Muscle layer of duodenum (tissue), 2 donors: ENCODE measurements around the gene CELF4.

Experiments
- H3K27ac ChIP-seq: one replicate; pipeline ENCODE4 v1.7.0; 2013; ENCODE audit warnings: mild to moderate bottlenecking, low read length
- H3K27me3 ChIP-seq: one replicate; pipeline ENCODE4 v1.7.0; 2013; ENCODE audit warnings: low read depth, mild to moderate bottlenecking, control low read depth, low read length
- H3K36me3 ChIP-seq, 2 donors: one replicate each; pipeline ENCODE4 v1.7.0; 2013; ENCODE audit warnings: low read length in 2 of 2, control low read depth in 1 of 2, mild to moderate bottlenecking in 1 of 2; ENCODE audit not compliant: insufficient read depth in 2 of 2, control insufficient read depth in 1 of 2
- H3K4me1 ChIP-seq, 2 donors: one replicate each; pipeline ENCODE4 v1.7.0; 2013; ENCODE audit warnings: low read length in 2 of 2, mild to moderate bottlenecking in 2 of 2, control low read depth in 1 of 2, moderate library complexity in 1 of 2; ENCODE audit not compliant: insufficient read depth in 2 of 2, control insufficient read depth in 1 of 2
- H3K4me3 ChIP-seq, 2 donors: one replicate each; pipeline ENCODE4 v1.7.0; 2013; ENCODE audit warnings: low read length in 2 of 2, low read depth in 1 of 2, mild to moderate bottlenecking in 1 of 2
- H3K9me3 ChIP-seq, 2 donors: one replicate each; pipeline ENCODE4 v1.7.0; 2013; ENCODE audit warnings: low read length in 2 of 2, control low read depth in 1 of 2, mild to moderate bottlenecking in 1 of 2; ENCODE audit not compliant: control insufficient read depth in 1 of 2
- donor health status: healthy.

CELF4 gene

GRCh38 chr18:37586656-37587225 lies 21.1 kb upstream of the CELF4 start:
- Histone ChIP-seq H3K4me3 (no peak overlapping the region), H3K9me3 (peaks cover 0 to 3% of the 10 kb centered on the region in 2 donors), H3K27me3 (no peaks in the 10 kb centered on the region), H3K27ac (no peak overlapping the region), H3K4me1 (no peaks in the 10 kb centered on the region), H3K36me3 (no peaks in the 10 kb centered on the region)

- no peak overlapping the region for H3K27ac ChIP-seq
- H3K4me1 ChIP-seq = no peaks in the 10 kb centered on the region
- H3K9me3 ChIP-seq = peaks cover 0 to 2% of the 10 kb centered on the region in 2 donors
- no peak overlapping the region for H3K4me3 ChIP-seq
- no peaks in the 10 kb centered on the region for H3K27me3 ChIP-seq
- no peaks in the 10 kb centered on the region for H3K36me3 ChIP-seq
Measured at GRCh38 chr18:37584952-37585695, 19.5 kb upstream of the CELF4 start.

GRCh38 chr18:37584217-37584616 lies 18.6 kb upstream of the CELF4 start:
- Histone ChIP-seq H3K4me3 (no peak overlapping the region), H3K4me1 (no peaks in the 10 kb centered on the region), H3K27ac (no peak overlapping the region), H3K36me3 (no peaks in the 10 kb centered on the region), H3K9me3 (no peaks in the 10 kb centered on the region), H3K27me3 (no peaks in the 10 kb centered on the region)

GRCh38 chr18:37582261-37582660 lies 16.7 kb upstream of the CELF4 start:
- Histone ChIP-seq H3K36me3 (no peaks in the 10 kb centered on the region), H3K27ac (no peak overlapping the region), H3K4me1 (no peaks in the 10 kb centered on the region), H3K27me3 (no peaks in the 10 kb centered on the region), H3K9me3 (no peaks in the 10 kb centered on the region), H3K4me3 (no peak overlapping the region)

GRCh38 chr18:37578886-37579513 lies 13.4 kb upstream of the CELF4 start:
- Histone ChIP-seq H3K27me3 (no peaks in the 10 kb centered on the region), H3K4me3 (no peak overlapping the region), H3K9me3 (no peaks in the 10 kb centered on the region), H3K36me3 (no peaks in the 10 kb centered on the region), H3K27ac (no peak overlapping the region), H3K4me1 (no peaks in the 10 kb centered on the region)

GRCh38 chr18:37578182-37578678 lies 12.6 kb upstream of the CELF4 start:
- Histone ChIP-seq H3K36me3 (no peaks in the 10 kb centered on the region), H3K27ac (no peak overlapping the region), H3K4me1 (no peaks in the 10 kb centered on the region), H3K9me3 (no peaks in the 10 kb centered on the region), H3K4me3 (no peak overlapping the region), H3K27me3 (no peaks in the 10 kb centered on the region)

- Histone ChIP-seq H3K27me3 (no peaks in the 10 kb centered on the region), H3K4me3 (no peak overlapping the region), H3K36me3 (no peaks in the 10 kb centered on the region), H3K4me1 (no peaks in the 10 kb centered on the region), H3K9me3 (no peaks in the 10 kb centered on the region), H3K27ac (no peak overlapping the region)
Measured at GRCh38 chr18:37577051-37577611, 11.5 kb upstream of the CELF4 start.

GRCh38 chr18:37575646-37576045 lies 10.0 kb upstream of the CELF4 start:
- Histone ChIP-seq H3K4me3 (no peak overlapping the region), H3K27ac (no peak overlapping the region), H3K9me3 (no peaks in the 10 kb centered on the region), H3K27me3 (no peaks in the 10 kb centered on the region), H3K36me3 (no peaks in the 10 kb centered on the region), H3K4me1 (no peaks in the 10 kb centered on the region)

GRCh38 chr18:37574113-37574512 lies 8.5 kb upstream of the CELF4 start:
- Histone ChIP-seq H3K4me3 (no peak overlapping the region), H3K36me3 (no peaks in the 10 kb centered on the region), H3K4me1 (no peaks in the 10 kb centered on the region), H3K27ac (no peak overlapping the region), H3K9me3 (no peaks in the 10 kb centered on the region), H3K27me3 (peaks cover 12% of the 10 kb centered on the region)

- Histone ChIP-seq H3K27me3 (peaks cover 24% of the 10 kb centered on the region), H3K9me3 (no peaks in the 10 kb centered on the region), H3K27ac (no peak overlapping the region), H3K4me1 (peaks cover 0 to 3% of the 10 kb centered on the region in 2 donors), H3K4me3 (no peak overlapping the region), H3K36me3 (no peaks in the 10 kb centered on the region)
Measured at GRCh38 chr18:37572736-37573135, 7.1 kb upstream of the CELF4 start.

- Histone ChIP-seq H3K36me3 (no peaks in the 10 kb centered on the region), H3K4me3 (no peak overlapping the region), H3K9me3 (no peaks in the 10 kb centered on the region), H3K4me1 (peaks cover 0 to 16% of the 10 kb centered on the region in 2 donors), H3K27me3 (peaks cover 27% of the 10 kb centered on the region), H3K27ac (no peak overlapping the region)
Measured at GRCh38 chr18:37571266-37571665, 5.7 kb upstream of the CELF4 start.
